Measurements from ENCODE around the gene ISG20.

DNA sequence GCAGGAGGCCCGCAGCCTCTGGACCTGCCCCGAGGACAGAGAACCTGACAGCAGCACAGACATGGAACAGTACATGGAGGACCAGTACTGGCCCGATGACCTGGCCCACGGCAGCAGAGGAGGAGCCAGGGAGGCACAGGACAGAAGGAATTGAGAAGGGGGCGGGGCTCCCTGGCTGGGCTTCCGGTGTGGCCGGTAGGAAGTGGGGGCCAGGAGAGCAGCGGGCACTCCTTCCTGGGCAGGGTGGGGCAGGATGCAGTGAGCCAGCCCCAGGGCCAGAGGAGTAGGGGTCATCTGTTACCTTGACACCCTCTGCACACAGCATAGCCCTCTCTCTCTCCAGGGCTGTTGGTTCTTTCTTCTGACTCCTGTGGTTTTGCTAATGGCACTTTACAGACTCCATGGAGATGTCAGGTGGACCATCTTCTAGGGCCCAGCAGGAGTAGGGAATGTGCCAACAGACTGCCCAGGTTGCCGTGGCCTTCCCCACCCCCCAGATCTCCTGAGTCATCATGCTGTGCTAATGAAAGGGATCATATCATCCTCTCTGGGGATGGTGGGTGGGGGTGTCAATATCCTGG, 8.6 kb upstream of the ISG20 start:
- TF ChIP-seq SUZ12 (IDR thresholded peaks at IDR 0.05; ENCODE audit: extremely low read depth, insufficient read depth, insufficient read length), result no peak
- no peak for TF ChIP-seq YY1 (IDR thresholded peaks at IDR 0.05; ENCODE audit: insufficient read depth, insufficient read length)
- TF ChIP-seq ZNF274 (IDR thresholded peaks at IDR 0.05; ENCODE audit: low read depth, low read length), result no peak

Measured in NT2/D1 (cell line).